Measurements from ENCODE around the gene GJC2.

The GJC2 gene

DNA sequence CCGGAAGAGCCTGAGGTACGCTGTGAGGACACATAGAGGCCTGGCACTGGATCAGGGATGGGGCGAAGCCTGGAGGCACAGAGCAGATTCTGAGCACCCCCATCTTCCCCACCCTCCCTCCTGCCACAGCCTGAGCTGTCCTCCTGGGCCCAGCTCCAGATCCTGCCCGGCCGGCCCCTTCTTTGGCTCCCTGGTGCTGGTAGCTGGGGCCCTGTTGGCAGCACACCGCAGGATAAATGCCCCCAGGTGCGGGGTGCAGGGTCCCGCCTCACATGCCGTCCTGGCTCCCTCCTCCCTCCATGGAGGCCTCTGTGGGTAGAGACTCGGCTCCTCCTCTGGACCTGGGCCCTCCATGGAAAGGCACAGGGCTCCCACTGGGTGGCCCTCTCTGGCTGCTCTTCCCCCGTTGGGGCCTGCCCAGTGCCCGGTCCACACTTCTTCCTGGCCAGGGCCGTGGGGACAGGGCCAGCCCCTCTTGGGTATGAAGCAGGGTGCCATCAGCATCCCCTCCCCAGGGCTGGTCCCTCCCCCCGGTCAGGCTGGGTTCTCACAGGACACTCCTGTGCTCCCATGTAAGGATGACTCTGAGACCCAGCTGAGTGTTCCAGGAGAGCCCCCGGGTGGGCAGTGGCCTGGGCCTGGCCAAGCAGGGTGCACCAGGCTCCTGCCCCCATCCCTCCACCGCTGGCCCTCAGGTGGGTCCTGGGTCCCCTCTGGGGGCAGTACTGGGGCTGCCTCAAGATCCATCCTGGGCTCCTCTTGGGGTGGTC lies 57.0 kb downstream of the GJC2 start:
- TF ChIP-seq, protein P1, sequence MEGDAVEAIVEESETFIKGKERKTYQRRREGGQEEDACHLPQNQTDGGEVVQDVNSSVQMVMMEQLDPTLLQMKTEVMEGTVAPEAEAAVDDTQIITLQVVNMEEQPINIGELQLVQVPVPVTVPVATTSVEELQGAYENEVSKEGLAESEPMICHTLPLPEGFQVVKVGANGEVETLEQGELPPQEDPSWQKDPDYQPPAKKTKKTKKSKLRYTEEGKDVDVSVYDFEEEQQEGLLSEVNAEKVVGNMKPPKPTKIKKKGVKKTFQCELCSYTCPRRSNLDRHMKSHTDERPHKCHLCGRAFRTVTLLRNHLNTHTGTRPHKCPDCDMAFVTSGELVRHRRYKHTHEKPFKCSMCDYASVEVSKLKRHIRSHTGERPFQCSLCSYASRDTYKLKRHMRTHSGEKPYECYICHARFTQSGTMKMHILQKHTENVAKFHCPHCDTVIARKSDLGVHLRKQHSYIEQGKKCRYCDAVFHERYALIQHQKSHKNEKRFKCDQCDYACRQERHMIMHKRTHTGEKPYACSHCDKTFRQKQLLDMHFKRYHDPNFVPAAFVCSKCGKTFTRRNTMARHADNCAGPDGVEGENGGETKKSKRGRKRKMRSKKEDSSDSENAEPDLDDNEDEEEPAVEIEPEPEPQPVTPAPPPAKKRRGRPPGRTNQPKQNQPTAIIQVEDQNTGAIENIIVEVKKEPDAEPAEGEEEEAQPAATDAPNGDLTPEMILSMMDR (IDR thresholded peaks at IDR 0.05; ENCODE audit: borderline replicate concordance, control extremely low read depth, extremely low read depth, insufficient read depth, missing control alignments) = no peak
- in situ Hi-C loops (cut with MboI; ENCODE audit: low sequenced_read_pairs, unreplicated experiment) = no loop called here

GRCh38 chr1:228207381-228207810 lies 57.7 kb downstream of the GJC2 start:
- DNase-seq (ENCODE audit: low spot score) = peak; percentile 12
- TF ChIP-seq, protein P1 (IDR thresholded peaks at IDR 0.05; ENCODE audit: borderline replicate concordance, control extremely low read depth, extremely low read depth, insufficient read depth, missing control alignments) = no peak
- in situ Hi-C loops (cut with MboI; ENCODE audit: low sequenced_read_pairs, unreplicated experiment) = no loop called here

More for the DNA sequence above, 57.0 kb downstream of the GJC2 start:
- DNase-seq (ENCODE audit: low spot score) = peak; percentile 22

- in situ Hi-C loops (cut with MboI; ENCODE audit: low sequenced_read_pairs, unreplicated experiment) = no loop called here
- no peak for DNase-seq (ENCODE audit: low spot score)
- TF ChIP-seq, protein P1 (IDR thresholded peaks at IDR 0.05; ENCODE audit: borderline replicate concordance, control extremely low read depth, extremely low read depth, insufficient read depth, missing control alignments) = no peak
Observed at GRCh38 chr1:228207851-228208821, 58.4 kb downstream of the GJC2 start, which contains the start of gene OBSCN. OBSCN (plus strand) TSS chr1:228208044; CDS start chr1:228211784, 3,740 bp downstream.

DNA sequence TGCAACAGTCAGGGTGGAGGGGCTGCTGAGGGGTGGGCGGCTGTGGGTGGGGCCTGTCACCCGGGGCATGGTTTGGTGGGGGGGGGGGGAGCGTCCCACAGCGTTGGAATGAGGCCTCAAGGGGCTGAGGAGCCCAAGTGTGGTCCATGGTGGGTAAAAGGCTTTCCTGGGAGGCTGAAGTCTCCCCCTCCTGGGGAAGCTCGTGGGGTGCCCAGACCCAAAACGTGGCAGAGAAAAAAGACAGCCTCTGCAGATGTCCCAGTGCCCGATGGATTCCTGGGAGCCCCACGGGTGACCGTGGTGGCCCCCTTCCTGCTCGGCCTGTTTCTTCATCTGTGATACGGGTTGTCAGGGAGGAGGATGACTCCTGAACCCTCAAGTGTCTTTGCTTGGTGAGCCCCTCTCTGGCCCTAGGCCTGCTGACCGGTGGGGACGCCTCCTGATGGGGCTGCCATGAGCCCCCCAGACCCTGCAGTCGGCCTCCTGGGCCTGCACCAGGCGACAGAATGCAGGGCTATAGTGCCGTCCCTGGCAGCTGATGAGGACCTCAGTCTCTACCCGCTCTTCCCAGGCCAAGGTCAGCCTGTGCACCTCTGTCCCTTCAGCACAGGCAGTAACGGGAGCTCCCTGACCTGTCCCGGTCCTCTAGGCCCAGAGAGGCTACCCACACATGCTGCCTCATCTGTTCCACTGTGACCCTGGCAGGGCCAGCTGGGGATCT lies 59.3 kb downstream of the GJC2 start:
- DNase-seq (ENCODE audit: low spot score) = no peak
- TF ChIP-seq, protein P1 (IDR thresholded peaks at IDR 0.05; ENCODE audit: borderline replicate concordance, control extremely low read depth, extremely low read depth, insufficient read depth, missing control alignments) = no peak
- in situ Hi-C loops (cut with MboI; ENCODE audit: low sequenced_read_pairs, unreplicated experiment) = no loop called here

Data from GM13976 (cell line).